DOHH2 (cell line): ENCODE data around the gene TXNDC2.

Experiments used
- H3F3A ChIP-seq: fragments of 200-600 bp; sonication (generic), shearing (Covaris generic); 2 replicates; pipeline ENCODE4 v1.6.0; 2016; ENCODE audit warnings: antibody characterized with exemption, mild to moderate bottlenecking; ENCODE audit not compliant: control insufficient read depth, insufficient read depth
- H3K27ac ChIP-seq: fragments of 200-600 bp; sonication (generic); 2 replicates; pipeline ENCODE4 v1.5.1; 2014; ENCODE audit warnings: low read depth, mild to moderate bottlenecking, low read length, moderate library complexity
- H3K27me3 ChIP-seq: fragments of 200-600 bp; sonication (generic); 2 replicates; pipeline ENCODE4 v1.6.1; 2014; ENCODE audit warnings: mild to moderate bottlenecking, low read length, mixed read lengths; ENCODE audit not compliant: control insufficient read depth
- H3K36me3 ChIP-seq: fragments of 200-600 bp; sonication (generic); 2 replicates; pipeline ENCODE4 v1.6.1; 2014; ENCODE audit warnings: mild to moderate bottlenecking, low read length, moderate library complexity, mixed read lengths; ENCODE audit not compliant: control insufficient read depth
- H3K4me1 ChIP-seq: fragments of 200-600 bp; sonication (generic); 2 replicates; pipeline ENCODE4 v1.6.1; 2014; ENCODE audit warnings: mild to moderate bottlenecking, low read length, mixed read lengths; ENCODE audit not compliant: control insufficient read depth
- H3K4me2 ChIP-seq: fragments of 200-600 bp; sonication (generic); 2 replicates; pipeline ENCODE4 v1.6.0; 2014; ENCODE audit warnings: mild to moderate bottlenecking, low read length, moderate library complexity
- H3K4me3 ChIP-seq: fragments of 200-600 bp; sonication (generic); 2 replicates; pipeline ENCODE4 v1.5.1; 2014; ENCODE audit warnings: mild to moderate bottlenecking, low read length, mixed read lengths
- H3K79me2 ChIP-seq: fragments of 200-600 bp; sonication (generic); 2 replicates; pipeline ENCODE4 v1.6.1; 2014; ENCODE audit warnings: mild to moderate bottlenecking, low read length, mixed read lengths; ENCODE audit not compliant: control insufficient read depth
- H3K9me2 ChIP-seq: fragments of 200-600 bp; sonication (generic); replicated peaks from 2 replicates; pipeline ENCODE4 v1.6.1; 2014; ENCODE audit warnings: mild to moderate bottlenecking, low read length, mixed read lengths; ENCODE audit not compliant: control insufficient read depth
- H3K9me3 ChIP-seq: fragments of 200-600 bp; sonication (generic); 2 replicates; pipeline ENCODE4 v1.6.1; 2014; ENCODE audit warnings: antibody characterized with exemption, low read length, mixed read lengths; ENCODE audit not compliant: control insufficient read depth, insufficient read depth
- H4K20me1 ChIP-seq: fragments of 200-600 bp; sonication (generic); 2 replicates; pipeline ENCODE4 v1.6.0; 2014; ENCODE audit warnings: low read depth, mild to moderate bottlenecking, antibody characterized with exemption, low read length, moderate library complexity; ENCODE audit not compliant: control insufficient read depth, insufficient read depth
- EZH2phosphoT487 ChIP-seq: fragments of 200-600 bp; sonication (generic); IDR thresholded peaks from 2 replicates; pipeline ENCODE4 v1.6.1; 2017; ENCODE audit warnings: borderline replicate concordance, mild to moderate bottlenecking, antibody characterized with exemption, low read length, moderate library complexity, mixed read lengths
- TF ChIP-seq, protein P1 (sequence below): fragments of 200-600 bp; sonication (generic); IDR thresholded peaks from one replicate; pipeline ENCODE4 v1.5.1; 2014; ENCODE audit warnings: antibody characterized with exemption, mild to moderate bottlenecking, low read depth, low read length; ENCODE audit not compliant: poor library complexity, severe bottlenecking

TXNDC2 gene

DNA sequence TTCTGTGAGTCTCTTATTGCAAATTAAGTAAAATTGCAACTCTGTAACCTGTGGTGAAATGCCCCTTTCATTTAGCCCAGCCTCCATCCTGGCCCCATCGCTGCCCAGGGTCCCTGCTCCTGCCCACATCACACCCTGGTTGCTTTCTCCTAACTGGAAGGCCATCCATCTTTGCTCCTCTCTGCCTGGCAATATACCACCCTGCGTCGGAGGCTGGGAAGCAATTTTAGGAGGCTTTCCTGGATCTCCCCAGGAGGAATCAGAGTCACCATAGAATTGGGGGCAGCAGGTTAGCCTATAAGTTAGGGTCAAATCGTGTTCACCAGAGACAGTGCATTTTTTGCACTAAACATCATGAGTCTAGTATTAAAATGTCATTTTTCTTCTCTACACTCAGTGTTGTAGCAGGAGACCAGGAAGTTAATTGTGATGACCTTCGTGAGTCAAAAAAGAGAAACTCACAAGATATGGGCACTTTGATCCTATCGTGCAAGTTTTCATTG is 14.5 kb upstream of the TXNDC2 start:
- Histone ChIP-seq H3K9me2 (no peaks in the 10 kb centered on the region), H3K36me3 (no peaks in the 10 kb centered on the region), H3K4me3 (no peak overlapping the region), H3K27ac (no peak overlapping the region), H3K27me3 (no peaks in the 10 kb centered on the region), H3K79me2 (no peaks in the 10 kb centered on the region), H4K20me1 (no peaks in the 10 kb centered on the region), H3K9me3 (no peaks in the 10 kb centered on the region), H3K4me1 (no peaks in the 10 kb centered on the region), H3F3A (no peaks in the 10 kb centered on the region), H3K4me2 (no peak overlapping the region)
- no peak for TF ChIP-seq EZH2phosphoT487
- TF ChIP-seq, protein P1, sequence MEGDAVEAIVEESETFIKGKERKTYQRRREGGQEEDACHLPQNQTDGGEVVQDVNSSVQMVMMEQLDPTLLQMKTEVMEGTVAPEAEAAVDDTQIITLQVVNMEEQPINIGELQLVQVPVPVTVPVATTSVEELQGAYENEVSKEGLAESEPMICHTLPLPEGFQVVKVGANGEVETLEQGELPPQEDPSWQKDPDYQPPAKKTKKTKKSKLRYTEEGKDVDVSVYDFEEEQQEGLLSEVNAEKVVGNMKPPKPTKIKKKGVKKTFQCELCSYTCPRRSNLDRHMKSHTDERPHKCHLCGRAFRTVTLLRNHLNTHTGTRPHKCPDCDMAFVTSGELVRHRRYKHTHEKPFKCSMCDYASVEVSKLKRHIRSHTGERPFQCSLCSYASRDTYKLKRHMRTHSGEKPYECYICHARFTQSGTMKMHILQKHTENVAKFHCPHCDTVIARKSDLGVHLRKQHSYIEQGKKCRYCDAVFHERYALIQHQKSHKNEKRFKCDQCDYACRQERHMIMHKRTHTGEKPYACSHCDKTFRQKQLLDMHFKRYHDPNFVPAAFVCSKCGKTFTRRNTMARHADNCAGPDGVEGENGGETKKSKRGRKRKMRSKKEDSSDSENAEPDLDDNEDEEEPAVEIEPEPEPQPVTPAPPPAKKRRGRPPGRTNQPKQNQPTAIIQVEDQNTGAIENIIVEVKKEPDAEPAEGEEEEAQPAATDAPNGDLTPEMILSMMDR, result no peak

DNA sequence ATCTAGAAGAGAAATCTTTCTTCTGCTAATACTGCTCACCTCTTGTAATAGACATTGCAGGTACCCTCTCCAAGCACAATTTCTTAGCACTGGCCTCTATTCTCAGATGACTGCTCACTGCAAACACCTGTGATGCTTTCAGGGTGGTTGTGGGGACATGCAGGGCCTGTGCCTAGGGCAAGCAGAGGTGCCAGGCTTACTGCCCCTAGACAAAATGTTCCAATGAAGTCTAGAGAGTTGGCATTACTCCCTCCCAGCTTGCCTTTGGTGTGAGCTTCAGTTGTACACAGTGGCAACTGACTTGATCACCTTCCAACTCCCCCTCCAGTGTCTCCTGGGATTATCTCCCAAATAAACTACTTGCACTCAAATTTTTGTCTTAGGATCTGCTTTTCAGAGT is 12.9 kb upstream of the TXNDC2 start:
- no peaks in the 10 kb centered on the region for H4K20me1 ChIP-seq

DNA sequence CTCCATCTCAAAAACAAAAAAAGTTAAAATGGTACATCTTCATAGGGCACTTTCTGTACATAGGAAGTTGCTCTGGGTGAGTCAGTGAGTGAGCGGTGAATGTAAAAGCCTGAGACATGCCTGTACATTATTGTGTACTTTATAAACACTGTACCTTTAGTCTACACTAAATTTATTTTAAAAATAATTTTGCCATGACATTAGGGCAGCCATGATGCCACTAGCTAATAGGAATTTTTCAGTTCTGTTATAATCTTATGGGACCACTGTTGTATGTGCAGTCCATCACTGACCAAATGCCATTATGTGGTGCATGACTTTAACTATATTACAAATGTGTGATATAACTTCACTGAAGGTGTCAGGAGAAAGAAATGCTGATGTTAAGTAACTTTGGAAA is 11.0 kb upstream of the TXNDC2 start:
- H3K9me3 ChIP-seq, result no peaks in the 10 kb centered on the region
- no peak overlapping the region for H3K4me2 ChIP-seq
- no peak overlapping the region for H3K4me3 ChIP-seq
- H4K20me1 ChIP-seq, result no peaks in the 10 kb centered on the region
- H3K27ac ChIP-seq, result no peak overlapping the region
- H3F3A ChIP-seq, result no peaks in the 10 kb centered on the region
- H3K9me2 ChIP-seq, result no peaks in the 10 kb centered on the region
- no peaks in the 10 kb centered on the region for H3K4me1 ChIP-seq
- H3K27me3 ChIP-seq, result no peaks in the 10 kb centered on the region
- no peaks in the 10 kb centered on the region for H3K36me3 ChIP-seq
- TF ChIP-seq, protein P1, result no peak
- TF ChIP-seq EZH2phosphoT487, result no peak
- no peaks in the 10 kb centered on the region for H3K79me2 ChIP-seq

More for the DNA sequence above, 12.9 kb upstream of the TXNDC2 start:
- Histone ChIP-seq H3K4me3 (no peak overlapping the region), H3K4me1 (no peaks in the 10 kb centered on the region), H3K79me2 (no peaks in the 10 kb centered on the region), H3K27me3 (no peaks in the 10 kb centered on the region), H3K4me2 (no peak overlapping the region), H3K9me2 (no peaks in the 10 kb centered on the region), H3F3A (no peaks in the 10 kb centered on the region), H3K27ac (no peak overlapping the region), H3K9me3 (no peaks in the 10 kb centered on the region), H3K36me3 (no peaks in the 10 kb centered on the region)
- TF ChIP-seq, protein P1, result no peak
- no peak for TF ChIP-seq EZH2phosphoT487

DNA sequence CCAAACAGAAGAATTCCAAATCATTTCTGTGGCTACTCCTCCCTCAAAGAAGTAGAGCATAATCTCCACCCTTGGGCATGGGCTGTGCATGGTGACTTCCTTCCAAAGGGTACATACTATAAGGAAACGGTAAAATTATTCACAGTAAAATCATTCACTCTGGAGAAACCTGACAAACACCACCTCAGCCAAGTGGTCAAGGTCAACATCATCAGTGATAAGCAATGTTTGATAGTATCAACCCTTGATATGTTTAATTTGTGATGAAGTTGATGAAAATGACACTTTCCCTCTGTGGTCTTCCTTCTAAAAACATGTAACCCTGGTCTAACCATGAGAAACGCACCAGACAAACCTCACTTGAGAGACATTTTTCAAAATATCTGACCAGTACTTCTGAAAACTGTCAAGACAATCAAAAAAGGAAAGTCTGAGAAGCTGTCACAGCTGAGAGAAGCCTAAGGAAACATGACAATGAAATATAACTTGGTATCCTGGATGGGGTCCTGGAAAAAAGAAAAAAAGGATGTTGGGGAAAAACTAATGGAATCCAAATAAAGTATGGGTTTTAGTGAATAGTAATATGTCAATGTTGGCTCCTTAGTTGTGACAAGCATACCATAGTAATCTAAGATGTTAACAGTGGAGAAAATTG is 9.4 kb upstream of the TXNDC2 start:
- Histone ChIP-seq H3K27ac (no peak overlapping the region), H4K20me1 (no peaks in the 10 kb centered on the region), H3K4me3 (no peak overlapping the region), H3F3A (no peaks in the 10 kb centered on the region), H3K9me3 (no peaks in the 10 kb centered on the region), H3K4me2 (no peak overlapping the region), H3K36me3 (no peaks in the 10 kb centered on the region), H3K9me2 (no peaks in the 10 kb centered on the region), H3K27me3 (no peaks in the 10 kb centered on the region), H3K4me1 (no peaks in the 10 kb centered on the region), H3K79me2 (no peaks in the 10 kb centered on the region)
- TF ChIP-seq EZH2phosphoT487, result no peak
- TF ChIP-seq, protein P1, result no peak
